AG04450 (cell line): ENCODE data around the gene IFT88. TPM values are rescaled to one million over a fixed set of nuclear protein-coding genes. Genes with fewer than 3 reads are reported as not detected.

Source experiments
- CTCF ChIA-PET: fragments of 300-600, 350-600 bp; formaldehyde crosslinking; extraction: SDS; loops from one replicate; lab custom pipeline; 2022; ENCODE audit warnings: antibody characterized with exemption, inconsistent platforms; lab: Charles Lee
- POLR2A ChIA-PET: fragments of 350-600 bp; formaldehyde crosslinking; extraction: SDS; loops from one replicate; lab custom pipeline; 2021; ENCODE audit warnings: antibody characterized with exemption, inconsistent platforms; lab: Yijun Ruan, JAX
- DNase-seq: peaks from one replicate; pipeline ENCODE4 v3.0.0-alpha.2; 2011; ENCODE audit warnings: low read depth, low spot score
- H3K27ac ChIP-seq: one replicate; pipeline ENCODE4 v1.5.1; 2012; ENCODE audit warnings: low read depth, low read length, control low read depth
- H3K27me3 ChIP-seq: one replicate; pipeline ENCODE4 v1.6.0; 2012; ENCODE audit warnings: low read length; ENCODE audit not compliant: control insufficient read depth, insufficient read depth
- H3K4me3 ChIP-seq: 2 replicates; pipeline ENCODE4 v1.5.1; 2011; ENCODE audit warnings: mild to moderate bottlenecking, low read depth, low read length, control low read depth
- H3K9me3 ChIP-seq: 2 replicates; pipeline ENCODE4 v1.5.1; 2012; ENCODE audit warnings: low read length; ENCODE audit not compliant: control insufficient read depth, insufficient read depth
- polyA plus RNA-seq: library from polyadenylated mRNA; depleted of rRNA; stranded (reverse); fragments of >200 nt; gene quantifications from 2 replicates; pipeline ENCODE4 v1.2.3, GENCODE V29; 2011
- TF ChIP-seq, protein P1 (sequence below): IDR thresholded peaks from 2 replicates; pipeline ENCODE4 v1.5.1; 2011; ENCODE audit warnings: low read depth, low read length, control low read depth, inconsistent platforms

The IFT88 gene
- polyA plus RNA-seq, 1 experiment: 15.8 TPM

DNA sequence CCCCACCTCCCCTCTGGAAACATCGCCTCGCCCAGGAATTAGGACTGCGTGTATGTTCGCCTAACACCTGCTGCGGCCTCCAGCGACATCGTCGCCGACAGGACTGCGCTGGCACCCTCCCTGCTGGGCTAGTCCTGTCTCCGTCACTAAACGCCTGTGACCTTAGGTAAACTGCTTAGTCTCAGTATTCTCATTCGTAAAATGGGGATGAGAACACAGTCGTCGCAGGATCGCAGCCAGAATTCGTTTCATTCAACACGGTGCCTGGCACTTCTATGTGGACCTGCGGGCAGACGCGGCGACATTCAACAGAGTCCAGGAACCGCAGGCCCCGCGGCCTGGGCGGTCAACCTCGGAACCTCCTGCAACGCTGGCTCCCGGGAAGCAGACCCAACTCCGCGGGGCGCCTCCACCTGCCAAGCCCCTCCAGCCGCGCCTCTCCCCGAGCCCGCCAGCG lies 41.8 kb upstream of the IFT88 start:
- Histone ChIP-seq H3K4me3 (peak overlapping the region; percentile 82), H3K9me3 (no peaks in the 10 kb centered on the region), H3K27me3 (no peaks in the 10 kb centered on the region), H3K27ac (no peak overlapping the region)
- TF ChIP-seq, protein P1, sequence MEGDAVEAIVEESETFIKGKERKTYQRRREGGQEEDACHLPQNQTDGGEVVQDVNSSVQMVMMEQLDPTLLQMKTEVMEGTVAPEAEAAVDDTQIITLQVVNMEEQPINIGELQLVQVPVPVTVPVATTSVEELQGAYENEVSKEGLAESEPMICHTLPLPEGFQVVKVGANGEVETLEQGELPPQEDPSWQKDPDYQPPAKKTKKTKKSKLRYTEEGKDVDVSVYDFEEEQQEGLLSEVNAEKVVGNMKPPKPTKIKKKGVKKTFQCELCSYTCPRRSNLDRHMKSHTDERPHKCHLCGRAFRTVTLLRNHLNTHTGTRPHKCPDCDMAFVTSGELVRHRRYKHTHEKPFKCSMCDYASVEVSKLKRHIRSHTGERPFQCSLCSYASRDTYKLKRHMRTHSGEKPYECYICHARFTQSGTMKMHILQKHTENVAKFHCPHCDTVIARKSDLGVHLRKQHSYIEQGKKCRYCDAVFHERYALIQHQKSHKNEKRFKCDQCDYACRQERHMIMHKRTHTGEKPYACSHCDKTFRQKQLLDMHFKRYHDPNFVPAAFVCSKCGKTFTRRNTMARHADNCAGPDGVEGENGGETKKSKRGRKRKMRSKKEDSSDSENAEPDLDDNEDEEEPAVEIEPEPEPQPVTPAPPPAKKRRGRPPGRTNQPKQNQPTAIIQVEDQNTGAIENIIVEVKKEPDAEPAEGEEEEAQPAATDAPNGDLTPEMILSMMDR: no peak
- ChIA-PET POLR2A (no interaction called here), CTCF (interaction anchor here (0.6 to 0.9 kb wide), 2 partner anchors 12 to 303 kb away, joined by 3 to 5 read pairs; no protein-coding TSS in a partner anchor)
- DNase-seq: no peak

DNA sequence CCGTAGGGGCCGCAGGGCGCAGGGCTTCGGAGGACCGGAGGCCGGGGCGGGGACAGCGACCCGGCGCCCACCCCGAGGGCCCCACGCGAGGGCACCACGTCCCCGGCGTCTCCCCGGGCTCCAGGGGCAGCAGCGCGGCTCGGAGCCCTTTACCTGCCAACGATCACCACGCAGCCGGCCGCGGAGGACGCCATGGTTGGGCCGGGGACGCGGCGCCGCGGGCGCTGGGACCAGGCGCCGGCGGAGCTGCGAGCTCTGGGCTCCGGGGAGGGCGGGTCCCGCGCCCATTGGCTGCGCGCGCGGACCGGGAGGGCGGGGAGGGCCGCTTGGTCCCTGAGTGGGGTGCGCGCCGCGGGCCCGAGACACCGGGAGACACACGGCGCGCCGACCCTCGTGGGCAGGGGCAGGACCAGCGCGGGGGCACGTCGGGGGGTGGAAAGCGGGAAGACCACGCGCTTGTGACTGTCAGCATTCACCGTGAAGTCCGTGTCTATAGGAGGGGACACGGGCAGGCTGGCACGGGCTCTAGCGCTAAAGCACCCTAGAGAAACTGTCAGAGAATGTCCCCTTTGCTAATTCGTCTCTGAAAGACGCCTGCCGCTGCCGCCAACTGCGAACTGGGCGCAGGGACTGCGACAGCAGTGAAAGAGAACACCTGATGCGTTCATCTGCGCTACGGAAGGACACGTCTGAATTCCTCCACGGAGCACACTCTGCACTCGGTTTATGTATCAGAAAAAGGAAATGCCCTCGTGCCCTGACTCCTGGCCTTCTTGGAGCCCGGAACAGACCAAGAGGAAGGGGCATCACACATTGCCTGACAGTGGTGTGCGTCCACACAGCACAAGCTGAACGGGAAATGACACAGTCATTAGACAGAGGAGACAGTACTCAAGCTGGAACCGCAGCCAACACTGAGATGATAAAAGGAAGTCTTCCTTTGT lies 41.1 kb upstream of the IFT88 start, which contains the start of gene CRYL1:
Gene CRYL1 (minus strand): TSS at position 257 of the 944 bp plus-strand sequence. CDS start 63 bp downstream, at position 194.
- ChIA-PET CTCF (interaction anchor here (0.6 to 1.2 kb wide), 3 partner anchors 12 to 302 kb away, joined by 3 to 5 read pairs (median 3); no protein-coding TSS in a partner anchor), POLR2A (interaction anchor here (0.6 kb wide), 1 partner anchor 71 kb away, joined by 3 read pairs; no protein-coding TSS in a partner anchor)
- no peaks in the 10 kb centered on the region for H3K9me3 ChIP-seq
- H3K27me3 ChIP-seq: no peaks in the 10 kb centered on the region
- peak within 1 kb of the TSS; percentile 82 for H3K4me3 ChIP-seq
- DNase-seq: no peak
- peak within 1 kb of the TSS; percentile 47 for H3K27ac ChIP-seq
- TF ChIP-seq, protein P1: no peak

DNA sequence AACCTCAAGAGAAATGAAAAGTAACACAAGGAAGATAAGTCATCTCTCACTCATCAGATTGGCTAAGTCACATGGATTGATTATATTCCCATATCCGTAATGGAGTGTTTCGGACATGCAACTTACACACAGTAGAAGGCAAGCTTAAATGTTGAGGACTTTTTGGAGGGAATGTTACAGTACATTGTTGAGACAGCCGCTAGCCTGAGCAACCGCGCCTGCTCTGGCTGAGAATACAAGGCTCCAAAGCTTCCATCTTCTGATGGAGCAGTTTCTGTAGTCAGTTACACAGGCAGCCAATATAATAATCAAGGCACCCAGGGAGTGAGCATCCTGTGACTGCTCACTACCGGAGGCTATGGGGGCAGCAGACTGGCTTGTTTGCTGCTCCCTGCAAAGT lies 40.3 kb upstream of the IFT88 start:
- Histone ChIP-seq H3K4me3 (peak overlapping the region; percentile 39), H3K9me3 (no peaks in the 10 kb centered on the region), H3K27me3 (no peaks in the 10 kb centered on the region), H3K27ac (peak overlapping the region; percentile 11)
- TF ChIP-seq, protein P1: no peak
- POLR2A ChIA-PET: interaction anchor here (0.6 kb wide), 1 partner anchor 72 kb away, joined by 3 read pairs; no protein-coding TSS in a partner anchor
- no peak for DNase-seq
- CTCF ChIA-PET: interaction anchor here (1.2 kb wide), 1 partner anchor 32 kb away, joined by 3 read pairs; no protein-coding TSS in a partner anchor

DNA sequence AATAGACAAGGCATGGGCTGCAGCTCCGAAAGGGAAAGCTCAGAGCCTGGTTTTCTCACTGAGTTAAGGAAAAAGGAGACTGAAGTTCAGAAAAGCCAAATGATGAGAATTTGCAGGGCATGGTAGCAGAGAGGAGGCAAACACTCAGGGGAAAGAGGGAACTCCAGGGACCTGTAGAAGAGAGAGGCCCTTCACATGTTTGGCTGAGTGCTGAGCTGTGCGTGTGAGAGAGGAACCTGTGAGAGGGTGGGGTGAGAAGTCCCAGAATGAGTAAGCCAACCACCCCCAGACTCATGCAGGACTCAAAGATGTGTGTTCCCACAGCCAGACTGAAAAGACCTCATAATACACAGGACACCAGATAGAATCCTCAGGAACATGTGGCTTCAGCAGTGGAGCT lies 38.5 kb upstream of the IFT88 start:
- no peak overlapping the region for H3K4me3 ChIP-seq
- CTCF ChIA-PET: no interaction called here
- DNase-seq: no peak
- POLR2A ChIA-PET: no interaction called here
- H3K27ac ChIP-seq: no peak overlapping the region
- no peaks in the 10 kb centered on the region for H3K9me3 ChIP-seq
- H3K27me3 ChIP-seq: no peaks in the 10 kb centered on the region
- TF ChIP-seq, protein P1: no peak
